CD4-positive, alpha-beta T cell treated with Interleukin-4 for 1 hour (primary cell): ENCODE results near the gene IFNA21.
"Not testable (repeated sequence)": the region's sequence is repeated elsewhere in the genome, so short reads cannot be mapped to it uniquely, and the experiment has no call there.

ENCODE experiments used
- DNase-seq, 2 donors: peaks; one replicate each; pipeline ENCODE4 v3.0.0-alpha.2; 2020 to 2022

The IFNA21 gene

GRCh38 chr9:21166560-21166959 is at the start of gene IFNA21:
Gene IFNA21, minus strand, starts transcription at chr9:21166660. Its CDS starts 48 bp downstream, at chr9:21166612.
- not testable (repeated sequence) for DNase-seq

- DNase-seq = not testable (repeated sequence)
These were observed 47.2 kb upstream of the IFNA21 start for GRCh38 chr9:21213411-21214326.

- not testable (repeated sequence) for DNase-seq
These were observed 45.7 kb upstream of the IFNA21 start for GRCh38 chr9:21212160-21212559.

- not testable (repeated sequence) for DNase-seq
These were observed 44.3 kb upstream of the IFNA21 start for GRCh38 chr9:21210782-21211181.

GRCh38 chr9:21210311-21210710 is 43.9 kb upstream of the IFNA21 start:
- no peak for DNase-seq

GRCh38 chr9:21207043-21207442 is 40.6 kb upstream of the IFNA21 start, which contains the start of gene IFNA10:
Gene IFNA10, minus strand, starts transcription at chr9:21207143. Its CDS starts 46 bp downstream, at chr9:21207097.
- DNase-seq = not testable (repeated sequence)

GRCh38 chr9:21205204-21205603 is 38.7 kb upstream of the IFNA21 start:
- DNase-seq = no peak

- DNase-seq = not testable (repeated sequence)
These were observed 35.6 kb upstream of the IFNA21 start, which contains the start of gene IFNA7 for GRCh38 chr9:21202105-21202504. Gene IFNA7, minus strand, starts transcription at chr9:21202205. Its CDS starts 40 bp downstream, at chr9:21202165.

- peak; percentile 59 to 70 for DNase-seq
These were observed 28.7 kb upstream of the IFNA21 start for GRCh38 chr9:21194867-21195776.

GRCh38 chr9:21187487-21187886 is 21.0 kb upstream of the IFNA21 start, which contains the start of gene IFNA4:
Gene IFNA4, minus strand, starts transcription at chr9:21187587. Its CDS starts 56 bp downstream, at chr9:21187531.
- DNase-seq = not testable (repeated sequence)

- peak; percentile 47 to 59 for DNase-seq
These were observed 16.6 kb upstream of the IFNA21 start for GRCh38 chr9:21182810-21183736.

GRCh38 chr9:21174671-21175070 is 8.2 kb upstream of the IFNA21 start:
- DNase-seq = no peak

- DNase-seq = no peak
These were observed 5.7 kb upstream of the IFNA21 start for GRCh38 chr9:21172156-21172555.

GRCh38 chr9:21171351-21171750 is 4.9 kb upstream of the IFNA21 start:
- DNase-seq = no peak

- no peak for DNase-seq
These were observed 944 bp downstream of the IFNA21 start for GRCh38 chr9:21165516-21165915.

- peak; percentile 32 to 57 for DNase-seq
These were observed 6.3 kb downstream of the IFNA21 start for GRCh38 chr9:21160178-21160577.

- DNase-seq = no peak
These were observed 11.0 kb downstream of the IFNA21 start for GRCh38 chr9:21155501-21155900.

- peak in 1 of 2 donors; percentile 43 for DNase-seq
These were observed 12.3 kb downstream of the IFNA21 start for GRCh38 chr9:21154018-21154608.

- no peak for DNase-seq
These were observed 13.0 kb downstream of the IFNA21 start for GRCh38 chr9:21153336-21154017.

GRCh38 chr9:21144603-21145002 is 21.9 kb downstream of the IFNA21 start:
- DNase-seq = no peak

- no peak for DNase-seq
These were observed 25.0 kb downstream of the IFNA21 start, which contains the start of gene IFNW1 for GRCh38 chr9:21141427-21141882. Gene IFNW1, minus strand, starts transcription at chr9:21141832. Its CDS starts 262 bp downstream, at chr9:21141570.
